GM23248 (cell line): Measurements from ENCODE around the gene DUSP10. TPM values are rescaled to one million over a fixed set of nuclear protein-coding genes. Genes with fewer than 3 reads are reported as not detected.

Experiments
- DNase-seq: peaks from one replicate; pipeline ENCODE4 v3.0.0-alpha.2; 2015
- H2AFZ ChIP-seq: fragments of 200-600 bp; sonication (generic); 2 replicates; pipeline ENCODE4 v1.6.1; 2016; ENCODE audit warnings: antibody characterized with exemption
- H3F3A ChIP-seq: fragments of 200-600 bp; sonication (generic); 2 replicates; pipeline ENCODE4 v1.6.1; 2016; ENCODE audit warnings: mild to moderate bottlenecking, antibody characterized with exemption, mixed run types; ENCODE audit not compliant: insufficient read depth
- H3K27ac ChIP-seq: fragments of 200-600 bp; sonication (generic); 2 replicates; pipeline ENCODE4 v1.5.1; 2016; ENCODE audit warnings: mild to moderate bottlenecking
- H3K27me3 ChIP-seq: fragments of 200-600 bp; sonication (generic); replicated peaks from 2 replicates; pipeline ENCODE4 v1.6.1; 2016; ENCODE audit warnings: mild to moderate bottlenecking; ENCODE audit not compliant: insufficient read depth
- H3K36me3 ChIP-seq: fragments of 200-600 bp; sonication (generic); 2 replicates; pipeline ENCODE4 v1.6.1; 2016; ENCODE audit warnings: low read depth, mild to moderate bottlenecking
- H3K4me1 ChIP-seq: fragments of 200-600 bp; sonication (generic); 2 replicates; pipeline ENCODE4 v1.6.1; 2016; ENCODE audit warnings: mild to moderate bottlenecking; ENCODE audit not compliant: insufficient read depth
- H3K4me2 ChIP-seq: fragments of 200-600 bp; sonication (generic); one replicate; pipeline ENCODE4 v1.6.1; 2016; ENCODE audit warnings: mild to moderate bottlenecking; ENCODE audit not compliant: unreplicated experiment
- H3K4me3 ChIP-seq: fragments of 200-600 bp; sonication (generic); 2 replicates; pipeline ENCODE4 v1.5.1; 2016; ENCODE audit warnings: mild to moderate bottlenecking
- H3K79me2 ChIP-seq: fragments of 200-600 bp; sonication (generic); 2 replicates; pipeline ENCODE4 v1.6.1; 2016; ENCODE audit warnings: mild to moderate bottlenecking; ENCODE audit not compliant: insufficient read depth
- H3K9ac ChIP-seq: fragments of 200-600 bp; sonication (generic); 2 replicates; pipeline ENCODE4 v1.6.1; 2016; ENCODE audit warnings: mild to moderate bottlenecking
- H3K9me2 ChIP-seq: fragments of 200-600 bp; sonication (generic); 2 replicates; pipeline ENCODE4 v1.6.1; 2016; ENCODE audit warnings: mixed run types, mild to moderate bottlenecking, moderate library complexity; ENCODE audit not compliant: insufficient read depth
- H3K9me3 ChIP-seq: fragments of 200-600 bp; sonication (generic); one replicate; pipeline ENCODE4 v1.6.1; 2017; ENCODE audit warnings: low read depth
- H4K20me1 ChIP-seq: fragments of 200-600 bp; sonication (generic); 2 replicates; pipeline ENCODE4 v1.6.0; 2016; ENCODE audit not compliant: insufficient read depth
- EZH2 ChIP-seq: fragments of 200-600 bp; sonication (generic); IDR thresholded peaks from 2 replicates; pipeline ENCODE4 v1.6.1; 2018; ENCODE audit warnings: antibody characterized with exemption, mild to moderate bottlenecking; ENCODE audit not compliant: insufficient read depth, poor library complexity, severe bottlenecking
- EZH2phosphoT487 ChIP-seq: fragments of 200-600 bp; sonication (generic); IDR thresholded peaks from 2 replicates; pipeline ENCODE4 v1.6.1; 2018; ENCODE audit warnings: antibody characterized with exemption, moderate library complexity, mild to moderate bottlenecking, low read depth; ENCODE audit not compliant: insufficient read depth
- WGBS, 2 experiments: methylation state at CpG; one replicate each; pipeline ENCODE4 v1.1.6; 2015 to 2017; ENCODE audit warnings: low lambda C conversion rate in 2 of 2, low coverage in 1 of 2; ENCODE audit errors: missing lambda C conversion rate in 2 of 2; 5-methylcytosine and 5-hydroxymethylcytosine counted together
- in situ Hi-C: fragments of 300-500 bp; cut with MboI; formaldehyde crosslinking; loops from 2 replicates; pipeline ENCODE4 v1.15.0; 2020
- polyA plus RNA-seq: library from polyadenylated mRNA; unstranded; fragments of >200 nt; fragmentation: Nextera tagmentation; extraction: Ambion mirVana; gene quantifications from 2 replicates; pipeline ENCODE4 v1.2.1, GENCODE V29; 2016
- total RNA-seq: library from RNA; depleted of rRNA; stranded (reverse); fragments of >200 nt; shearing (Covaris generic); gene quantifications from 2 replicates; pipeline ENCODE4 v1.2.3, GENCODE V29; 2014

The DUSP10 gene
- total and polyA plus RNA-seq, 2 experiments from 2014 or later, result 10.5 to 16.4 TPM

DNA sequence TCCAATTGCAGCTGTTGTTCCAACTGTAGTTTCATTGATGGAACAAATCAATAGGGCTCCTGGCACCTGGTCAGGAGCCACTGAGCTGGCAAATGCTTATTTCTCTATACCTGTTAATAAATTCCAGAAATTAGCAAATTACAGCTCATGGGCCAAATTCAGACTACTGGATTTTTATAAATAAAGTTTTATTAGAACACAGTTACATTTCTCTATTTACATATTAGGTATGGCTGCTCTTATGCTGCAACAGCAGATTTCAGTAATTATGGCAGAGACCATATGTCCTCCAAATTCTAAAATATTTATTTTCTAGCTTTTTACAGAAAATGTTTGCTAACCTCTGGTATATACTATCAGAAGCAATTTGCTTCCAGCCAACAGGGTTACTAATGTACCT lies 47.8 kb downstream of the DUSP10 start:
- H3K27ac ChIP-seq, result no peak overlapping the region
- H3K79me2 ChIP-seq, result no peaks in the 10 kb centered on the region
- in situ Hi-C loops, result no loop called here
- peaks cover 42% of the 10 kb centered on the region for H3K4me1 ChIP-seq
- H3K27me3 ChIP-seq, result no peaks in the 10 kb centered on the region
- no peak overlapping the region for H3K9ac ChIP-seq
- no peak for TF ChIP-seq EZH2phosphoT487
- no peak for TF ChIP-seq EZH2
- no peak overlapping the region for H2AFZ ChIP-seq
- no peaks in the 10 kb centered on the region for H3K36me3 ChIP-seq
- H3K9me2 ChIP-seq, result no peaks in the 10 kb centered on the region; the same call in 1 of the 2 replicates
- H3K9me3 ChIP-seq, result no peaks in the 10 kb centered on the region
- no peak overlapping the region for H3K4me3 ChIP-seq
- no peak overlapping the region for H3K4me2 ChIP-seq
- peaks cover 37% of the 10 kb centered on the region for H3F3A ChIP-seq
- DNase-seq, result no peak
- no peaks in the 10 kb centered on the region for H4K20me1 ChIP-seq

DNA sequence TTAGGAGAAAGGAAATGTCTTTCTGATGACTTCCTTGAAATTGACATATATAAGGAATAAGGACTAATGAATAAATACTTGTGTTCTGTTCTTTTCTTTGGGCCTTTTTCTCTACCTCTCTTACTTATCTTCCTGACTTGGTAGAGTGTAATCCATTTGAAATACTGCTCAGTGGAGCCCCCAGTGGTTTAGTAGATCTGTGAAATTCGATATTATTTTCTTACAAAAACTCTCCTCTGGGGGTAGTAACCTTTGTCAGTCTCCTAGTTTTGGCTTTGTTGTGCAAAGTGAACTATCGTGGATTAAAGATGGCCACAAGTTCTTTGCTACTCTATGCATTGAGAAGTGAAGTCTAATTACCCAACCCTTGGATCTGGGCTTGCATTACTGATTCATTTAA lies 48.8 kb downstream of the DUSP10 start:
- Histone ChIP-seq H3K4me1 (peaks cover 34% of the 10 kb centered on the region), H3K4me3 (no peak overlapping the region), H3K9me2 (no peaks in the 10 kb centered on the region; the same call in 1 of the 2 replicates), H4K20me1 (no peaks in the 10 kb centered on the region), H3K27me3 (no peaks in the 10 kb centered on the region), H3F3A (peaks cover 27% of the 10 kb centered on the region), H3K36me3 (no peaks in the 10 kb centered on the region), H3K4me2 (no peak overlapping the region), H3K9ac (no peak overlapping the region), H3K79me2 (no peaks in the 10 kb centered on the region), H2AFZ (no peak overlapping the region), H3K27ac (no peak overlapping the region), H3K9me3 (no peaks in the 10 kb centered on the region)
- WGBS, 2 experiments, result 72 to 75% methylated on average over 2 of the region's 2 CpGs
- no peak for DNase-seq
- in situ Hi-C loops, result no loop called here
- TF ChIP-seq EZH2phosphoT487 (no peak), EZH2 (no peak)

DNA sequence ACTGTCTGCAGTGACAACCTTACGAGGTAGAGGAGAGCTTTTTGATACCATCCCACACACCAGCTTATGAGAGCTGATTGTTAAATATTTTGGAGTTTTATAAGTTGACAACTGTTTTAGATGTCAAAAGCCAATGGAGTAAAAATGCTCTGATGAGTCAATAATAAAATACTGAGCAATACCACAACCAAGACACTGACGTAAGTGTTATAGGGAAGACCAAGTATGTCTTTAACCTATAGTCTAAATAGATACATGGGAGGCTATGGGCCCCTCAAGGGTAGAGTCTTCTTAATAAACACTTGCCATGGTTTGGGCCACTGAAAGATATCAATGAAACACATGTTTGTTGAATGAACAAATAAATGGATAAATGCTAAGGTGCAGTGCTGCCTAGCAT lies 49.2 kb downstream of the DUSP10 start:
- Histone ChIP-seq H3K4me2 (no peak overlapping the region), H2AFZ (no peak overlapping the region), H3K27ac (no peak overlapping the region), H3F3A (peaks cover 25% of the 10 kb centered on the region), H3K36me3 (no peaks in the 10 kb centered on the region), H3K4me1 (peaks cover 30% of the 10 kb centered on the region), H3K27me3 (no peaks in the 10 kb centered on the region), H3K9ac (no peak overlapping the region), H3K9me3 (no peaks in the 10 kb centered on the region), H4K20me1 (no peaks in the 10 kb centered on the region), H3K4me3 (no peak overlapping the region), H3K79me2 (no peaks in the 10 kb centered on the region), H3K9me2 (no peaks in the 10 kb centered on the region; the same call in 1 of the 2 replicates)
- in situ Hi-C loops, result no loop called here
- DNase-seq, result no peak
- WGBS, 2 experiments, result 76 to 78% methylated on average over 2 of the region's 2 CpGs
- no peak for TF ChIP-seq EZH2
- TF ChIP-seq EZH2phosphoT487, result no peak

- H3K27ac ChIP-seq, result no peak overlapping the region
- peaks cover 13% of the 10 kb centered on the region for H3F3A ChIP-seq
- TF ChIP-seq EZH2phosphoT487 (no peak), EZH2 (no peak)
- no peaks in the 10 kb centered on the region for H3K9me3 ChIP-seq
- no peaks in the 10 kb centered on the region for H3K9me2 ChIP-seq
- peaks cover 17% of the 10 kb centered on the region for H3K4me1 ChIP-seq
- H4K20me1 ChIP-seq, result no peaks in the 10 kb centered on the region
- no peaks in the 10 kb centered on the region for H3K27me3 ChIP-seq
- H3K4me2 ChIP-seq, result no peak overlapping the region
- H2AFZ ChIP-seq, result no peak overlapping the region
- no peaks in the 10 kb centered on the region for H3K36me3 ChIP-seq
- H3K4me3 ChIP-seq, result no peak overlapping the region
- in situ Hi-C loops, result no loop called here
- H3K9ac ChIP-seq, result no peak overlapping the region
- DNase-seq, result no peak
- no peaks in the 10 kb centered on the region for H3K79me2 ChIP-seq
Measured at GRCh38 chr1:221691261-221691660, 50.6 kb downstream of the DUSP10 start.

GRCh38 chr1:221690858-221691257 lies 51.0 kb downstream of the DUSP10 start:
- no peak overlapping the region for H3K4me3 ChIP-seq
- H3K4me1 ChIP-seq, result peaks cover 13% of the 10 kb centered on the region
- no peaks in the 10 kb centered on the region for H3K9me2 ChIP-seq
- H3K79me2 ChIP-seq, result no peaks in the 10 kb centered on the region
- H3K9ac ChIP-seq, result no peak overlapping the region
- H3K9me3 ChIP-seq, result no peaks in the 10 kb centered on the region
- 85 to 100% methylated on average over 1 of the region's 1 CpG for WGBS, 2 experiments
- H3K27ac ChIP-seq, result no peak overlapping the region
- no peaks in the 10 kb centered on the region for H3K36me3 ChIP-seq
- no peak overlapping the region for H3K4me2 ChIP-seq
- no peak for TF ChIP-seq EZH2phosphoT487
- no peak for TF ChIP-seq EZH2
- H4K20me1 ChIP-seq, result no peaks in the 10 kb centered on the region
- H2AFZ ChIP-seq, result no peak overlapping the region
- in situ Hi-C loops, result no loop called here
- H3F3A ChIP-seq, result peaks cover 9% of the 10 kb centered on the region
- DNase-seq, result no peak
- H3K27me3 ChIP-seq, result no peaks in the 10 kb centered on the region
